Measurements from ENCODE around the gene RAP1A. TPM values are rescaled to one million over a fixed set of nuclear protein-coding genes. Genes with fewer than 3 reads are reported as not detected.

The RAP1A gene
- polyA plus RNA-seq, 1 donor (not counting 4 experiments of a cell fraction or from before 2014, with no cell fraction given) = 70.3 TPM

DNA sequence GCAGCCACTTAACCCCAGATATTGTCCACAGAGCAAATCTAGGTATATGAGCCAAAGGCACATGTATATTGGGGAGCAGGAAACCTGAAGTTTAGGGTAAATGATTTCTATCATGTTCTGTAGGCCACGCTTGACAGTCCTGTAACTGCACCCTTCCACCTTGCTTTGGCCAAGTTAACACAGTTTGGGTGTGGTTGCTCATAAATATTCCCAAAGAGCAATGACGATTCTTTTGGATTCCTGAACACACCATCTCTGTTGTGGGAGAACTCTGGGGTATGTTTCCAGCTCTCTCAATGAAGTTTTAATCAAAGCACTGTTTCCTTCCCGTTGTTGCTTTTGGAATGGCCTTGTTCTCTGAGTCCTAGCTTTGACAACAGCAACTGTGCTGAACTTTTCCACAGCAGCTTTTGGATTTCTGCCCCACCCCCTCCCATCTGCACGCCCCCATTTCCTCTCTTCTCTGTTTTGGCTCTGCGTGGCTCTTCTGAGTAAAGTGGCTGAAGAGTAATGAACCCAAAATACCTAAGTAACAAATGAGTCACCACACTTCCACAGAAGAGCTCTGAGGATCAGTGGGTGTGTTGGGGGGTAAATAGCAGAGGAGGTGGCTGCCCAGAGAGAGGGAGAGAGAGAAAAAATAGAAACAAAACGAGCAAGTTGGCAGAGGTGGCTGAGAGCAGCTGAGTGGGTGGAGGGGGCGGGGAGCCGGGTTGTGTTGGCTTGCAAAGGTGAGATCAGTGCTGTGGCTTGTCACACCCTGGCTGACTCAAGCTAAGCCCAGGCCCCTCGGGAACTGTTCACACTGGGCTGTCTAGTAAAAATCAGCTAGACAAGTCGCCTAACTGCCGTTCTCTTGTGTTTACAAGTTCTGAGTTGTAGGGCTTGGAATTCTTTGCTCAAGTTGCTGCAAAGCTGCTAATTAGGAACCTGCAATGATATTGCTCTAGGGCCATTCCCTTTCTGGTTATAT is 26.9 kb upstream of the RAP1A start:
- no peak for TF ChIP-seq EZH2 (IDR thresholded peaks at IDR 0.05; ENCODE audit: low read length)
- TF ChIP-seq, protein P1, sequence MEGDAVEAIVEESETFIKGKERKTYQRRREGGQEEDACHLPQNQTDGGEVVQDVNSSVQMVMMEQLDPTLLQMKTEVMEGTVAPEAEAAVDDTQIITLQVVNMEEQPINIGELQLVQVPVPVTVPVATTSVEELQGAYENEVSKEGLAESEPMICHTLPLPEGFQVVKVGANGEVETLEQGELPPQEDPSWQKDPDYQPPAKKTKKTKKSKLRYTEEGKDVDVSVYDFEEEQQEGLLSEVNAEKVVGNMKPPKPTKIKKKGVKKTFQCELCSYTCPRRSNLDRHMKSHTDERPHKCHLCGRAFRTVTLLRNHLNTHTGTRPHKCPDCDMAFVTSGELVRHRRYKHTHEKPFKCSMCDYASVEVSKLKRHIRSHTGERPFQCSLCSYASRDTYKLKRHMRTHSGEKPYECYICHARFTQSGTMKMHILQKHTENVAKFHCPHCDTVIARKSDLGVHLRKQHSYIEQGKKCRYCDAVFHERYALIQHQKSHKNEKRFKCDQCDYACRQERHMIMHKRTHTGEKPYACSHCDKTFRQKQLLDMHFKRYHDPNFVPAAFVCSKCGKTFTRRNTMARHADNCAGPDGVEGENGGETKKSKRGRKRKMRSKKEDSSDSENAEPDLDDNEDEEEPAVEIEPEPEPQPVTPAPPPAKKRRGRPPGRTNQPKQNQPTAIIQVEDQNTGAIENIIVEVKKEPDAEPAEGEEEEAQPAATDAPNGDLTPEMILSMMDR (optimal IDR thresholded peaks at IDR 0.05 in 1 of 3, IDR thresholded peaks at IDR 0.05 in 1 of 3, conservative IDR thresholded peaks at IDR 0.05 in 1 of 3; ENCODE audit: extremely low read depth in 1 of 3, insufficient read depth in 2 of 3, low read length in 3 of 3) = no peak
- FAIRE-seq (peak; percentile 90), DNase-seq (ENCODE audit: low read depth, low spot score) (peak; percentile 93)
- Histone ChIP-seq H2AFZ (ENCODE audit: control insufficient read depth, low read length) (peak overlapping the region; percentile 64), H3K4me1 (ENCODE audit: control insufficient read depth, extremely low read depth, insufficient read depth, low read length) (peaks cover 22% of the 10 kb centered on the region), H4K20me1 (ENCODE audit: control insufficient read depth, extremely low read depth, insufficient read depth, low read length) (no peaks in the 10 kb centered on the region), H3K9ac (ENCODE audit: control insufficient read depth, extremely low read depth, insufficient read depth, low read length) (peak overlapping the region; percentile 61), H3K36me3 (ENCODE audit: control insufficient read depth in 2 of 2, extremely low read depth in 1 of 2, insufficient read depth in 2 of 2, low read length in 2 of 2) (no peaks in the 10 kb centered on the region), H3K79me2 (ENCODE audit: control insufficient read depth, insufficient read depth, low read length) (no peaks in the 10 kb centered on the region), H3K27me3 (ENCODE audit: control insufficient read depth, extremely low read depth, insufficient read depth, low read length) (no peaks in the 10 kb centered on the region), H3K9me3 (ENCODE audit: control insufficient read depth, low read depth, low read length) (no peaks in the 10 kb centered on the region), H3K4me2 (ENCODE audit: control insufficient read depth, extremely low read depth, insufficient read depth, low read depth, low read length) (peak overlapping the region; percentile 79), H3K4me3 (ENCODE audit: control insufficient read depth in 2 of 3, extremely low read depth in 1 of 3, insufficient read depth in 2 of 3, low read depth in 1 of 3, low read length in 3 of 3) (peak overlapping the region in 2 of 3 experiments; percentile 36 to 50), H3K27ac (ENCODE audit: control insufficient read depth, insufficient read depth, low read length) (peak overlapping the region; percentile 81), H3K9me1 (ENCODE audit: control insufficient read depth, extremely low read depth, insufficient read depth, low read length) (no peaks in the 10 kb centered on the region)
- dilution Hi-C loops (cut with MboI; ENCODE audit: extremely low pct_ligation_motif_present, low sequenced_read_pairs) = no loop called here

DNA sequence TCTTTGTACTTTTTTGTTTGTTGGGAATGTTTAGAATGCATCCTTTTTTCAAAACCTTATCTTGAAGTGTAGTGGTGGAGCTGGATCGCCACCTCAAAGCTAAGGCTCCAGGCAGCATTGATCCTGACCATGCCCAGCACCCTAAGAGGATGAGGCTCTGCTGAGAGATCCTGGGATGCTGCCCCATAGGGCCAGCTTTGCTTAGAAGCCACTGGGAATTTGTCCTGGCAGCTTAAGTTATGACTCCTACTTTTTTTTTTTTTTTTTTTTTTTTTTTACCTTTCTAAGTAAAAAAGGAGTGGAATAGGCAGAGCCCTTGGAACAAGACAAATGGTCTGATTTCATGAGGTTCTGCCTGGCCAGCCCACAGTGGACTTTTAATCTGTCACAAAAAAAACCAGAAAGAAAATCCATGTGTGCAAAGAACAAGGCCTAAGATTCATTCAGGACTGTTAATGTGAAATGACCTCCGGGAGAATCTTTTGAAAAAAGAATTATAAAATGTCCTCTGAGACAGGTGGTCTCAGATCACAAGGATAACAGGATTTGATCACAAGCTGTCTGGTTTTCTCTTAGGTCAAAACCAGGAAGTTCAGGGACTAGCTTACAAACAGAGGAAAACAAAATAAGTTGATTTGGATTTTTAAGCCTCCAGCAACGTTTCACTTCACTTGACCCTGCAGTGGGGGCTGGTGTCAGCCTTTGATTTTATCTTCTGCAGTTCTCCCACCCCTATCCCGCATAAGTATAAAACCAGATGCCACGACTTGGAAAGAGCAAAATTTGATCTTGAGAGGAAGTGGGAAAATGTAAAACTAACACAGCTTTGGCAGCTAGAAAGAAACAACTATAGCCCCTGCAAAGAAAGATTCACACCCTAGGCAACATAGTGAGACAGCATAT is 25.9 kb upstream of the RAP1A start:
- Histone ChIP-seq H3K9me1 (ENCODE audit: control insufficient read depth, extremely low read depth, insufficient read depth, low read length) (no peaks in the 10 kb centered on the region), H4K20me1 (ENCODE audit: control insufficient read depth, extremely low read depth, insufficient read depth, low read length) (no peaks in the 10 kb centered on the region), H3K4me3 (ENCODE audit: control insufficient read depth in 2 of 3, extremely low read depth in 1 of 3, insufficient read depth in 2 of 3, low read depth in 1 of 3, low read length in 3 of 3) (peak overlapping the region in 1 of 3 experiments; percentile 50), H3K9ac (ENCODE audit: control insufficient read depth, extremely low read depth, insufficient read depth, low read length) (peak overlapping the region; percentile 61), H2AFZ (ENCODE audit: control insufficient read depth, low read length) (no peak overlapping the region), H3K4me1 (ENCODE audit: control insufficient read depth, extremely low read depth, insufficient read depth, low read length) (peaks cover 22% of the 10 kb centered on the region), H3K4me2 (ENCODE audit: control insufficient read depth, extremely low read depth, insufficient read depth, low read depth, low read length) (peak overlapping the region; percentile 79), H3K36me3 (ENCODE audit: control insufficient read depth in 2 of 2, extremely low read depth in 1 of 2, insufficient read depth in 2 of 2, low read length in 2 of 2) (no peaks in the 10 kb centered on the region), H3K27ac (ENCODE audit: control insufficient read depth, insufficient read depth, low read length) (peak overlapping the region; percentile 81), H3K9me3 (ENCODE audit: control insufficient read depth, low read depth, low read length) (no peaks in the 10 kb centered on the region), H3K79me2 (ENCODE audit: control insufficient read depth, insufficient read depth, low read length) (no peaks in the 10 kb centered on the region), H3K27me3 (ENCODE audit: control insufficient read depth, extremely low read depth, insufficient read depth, low read length) (no peaks in the 10 kb centered on the region)
- dilution Hi-C loops (cut with MboI; ENCODE audit: extremely low pct_ligation_motif_present, low sequenced_read_pairs) = no loop called here
- TF ChIP-seq, protein P1 (optimal IDR thresholded peaks at IDR 0.05 in 1 of 3, IDR thresholded peaks at IDR 0.05 in 1 of 3, conservative IDR thresholded peaks at IDR 0.05 in 1 of 3; ENCODE audit: extremely low read depth in 1 of 3, insufficient read depth in 2 of 3, low read length in 3 of 3) = no peak
- TF ChIP-seq EZH2 (IDR thresholded peaks at IDR 0.05; ENCODE audit: low read length) = no peak
- peak; percentile 13 for FAIRE-seq
- DNase-seq (ENCODE audit: low read depth, low spot score) = peak; percentile 30
